K562 (cell line): Measurements from ENCODE around the gene LIPT1. TPM values are rescaled to one million over a fixed set of nuclear protein-coding genes. Genes with fewer than 3 reads are reported as not detected.

Source experiments
- ATAC-seq: fragments of 200-7000 bp; cut with Tn5 transposase; 3 replicates; pipeline ENCODE4 v1.9.1; 2020; ENCODE audit warnings: moderate library complexity
- BruUV-seq: library from RNA; stranded (reverse); fragments of 400-500 nt; replicated peaks from 2 replicates; lab custom pipeline; 2021; lab: Mats Ljungman, UMichigan
- CTCF ChIA-PET: fragments of 300-600 bp; formaldehyde crosslinking; extraction: SDS; loops from one replicate; lab custom pipeline; 2021; ENCODE audit warnings: low intra/inter-chr PET ratio; lab: Yijun Ruan, JAX
- POLR2A ChIA-PET: fragments of 300-600, 350-650 bp; sonication (Branson Sonifier 250); formaldehyde crosslinking; extraction: SDS; loops from one replicate; lab custom pipeline; 2021; ENCODE audit warnings: antibody characterized with exemption, inconsistent platforms; lab: Yijun Ruan, JAX
- DNase-seq, 4 experiments: peaks; one replicate each; pipeline versions ENCODE4 v3.0.0 to v3.0.0-alpha.2; 2011 to 2018; ENCODE audit warnings: low spot score in 3 of 4, mixed read lengths in 3 of 4; ENCODE audit errors: extremely low read depth in 1 of 4
- FAIRE-seq: peaks from 2 replicates; lab custom pipeline; 2011; peaks lifted over from hg19 to GRCh38; lab: Jason Lieb, UNC
- H2AFZ ChIP-seq: 2 replicates; pipeline ENCODE4 v1.6.0; 2011; ENCODE audit warnings: low read depth, low read length, control low read depth, inconsistent platforms
- H3K27ac ChIP-seq: fragments of 200-600 bp; 3 replicates; pipeline ENCODE4 v1.8.0; 2011; ENCODE audit warnings: low read depth, mild to moderate bottlenecking, control low read depth, inconsistent platforms, low read length, moderate library complexity, mixed read lengths; ENCODE audit errors: extremely low read depth
- H3K27me3 ChIP-seq, 2 experiments: fragments of 300-600 bp in 1 of 2; 2 replicates in 1 of 2; 3 replicates in 1 of 2; pipeline versions ENCODE4 v1.6.0 to v1.8.0; 2011; ENCODE audit warnings: inconsistent platforms in 2 of 2, low read length in 2 of 2, mild to moderate bottlenecking in 1 of 2, mixed read lengths in 1 of 2, moderate library complexity in 1 of 2; ENCODE audit not compliant: control insufficient read depth in 2 of 2, insufficient read depth in 2 of 2
- H3K36me3 ChIP-seq: fragments of 300-600 bp; 3 replicates; pipeline ENCODE4 v1.8.0; 2011; ENCODE audit warnings: mild to moderate bottlenecking, low read length, inconsistent platforms; ENCODE audit not compliant: control insufficient read depth, insufficient read depth
- H3K4me1 ChIP-seq, 2 experiments: fragments of 200-600 bp in 1 of 2; replicated peaks in 1 of 2; 2 replicates in 1 of 2; 3 replicates in 1 of 2; pipeline versions ENCODE4 v1.5.1 to v1.8.0; 2011; ENCODE audit warnings: inconsistent platforms in 2 of 2, low read length in 2 of 2, mild to moderate bottlenecking in 1 of 2, mixed read lengths in 1 of 2, moderate library complexity in 1 of 2; ENCODE audit not compliant: control insufficient read depth in 2 of 2, insufficient read depth in 2 of 2
- H3K4me2 ChIP-seq: 2 replicates; pipeline ENCODE4 v1.6.1; 2011; ENCODE audit warnings: low read length, control low read depth, inconsistent platforms, mixed read lengths; ENCODE audit not compliant: insufficient read depth
- H3K4me3 ChIP-seq: fragments of 200-600 bp; sonication (generic), shearing (Covaris generic); 2 replicates; pipeline ENCODE4 v1.5.1; 2016; ENCODE audit warnings: control low read depth, inconsistent platforms
- H3K79me2 ChIP-seq: fragments of 200-600 bp; 3 replicates; pipeline ENCODE4 v1.8.0; 2011; ENCODE audit warnings: low read length, inconsistent platforms; ENCODE audit not compliant: control insufficient read depth, insufficient read depth
- H3K9ac ChIP-seq, 2 experiments: 2 replicates each; pipeline versions ENCODE4 v1.6.0 to v1.6.1; 2011; ENCODE audit warnings: low read depth in 2 of 2, low read length in 2 of 2, control low read depth in 1 of 2, inconsistent platforms in 1 of 2, mild to moderate bottlenecking in 1 of 2, mixed read lengths in 1 of 2; ENCODE audit not compliant: insufficient read depth in 1 of 2
- H3K9me1 ChIP-seq: one replicate; pipeline ENCODE4 v1.6.0; 2011; ENCODE audit warnings: inconsistent platforms, mild to moderate bottlenecking, low read length, moderate library complexity; ENCODE audit not compliant: control insufficient read depth, insufficient read depth
- H3K9me3 ChIP-seq: replicated peaks from 2 replicates; pipeline ENCODE4 v1.5.1; 2011; ENCODE audit warnings: low read depth, low read length, inconsistent platforms; ENCODE audit not compliant: control insufficient read depth, insufficient read depth
- H4K20me1 ChIP-seq: replicated peaks from 2 replicates; pipeline ENCODE4 v1.6.1; 2011; ENCODE audit warnings: low read length, inconsistent platforms, mixed read lengths; ENCODE audit not compliant: control insufficient read depth, insufficient read depth
- NR2C1 ChIP-seq, 2 experiments: fragments of 450-650 bp; IDR thresholded peaks; 2 replicates each; pipeline ENCODE4 v1.6.1; 2017; ENCODE audit warnings: mild to moderate bottlenecking in 2 of 2, antibody characterized with exemption in 1 of 2, inconsistent platforms in 1 of 2, missing compliant biosample characterization in 1 of 2, missing genetic modification characterization in 1 of 2
- NR3C1 ChIP-seq: sonication (generic); formaldehyde crosslinking; IDR thresholded peaks from 2 replicates; pipeline ENCODE4 v1.8.1; 2022; ENCODE audit warnings: missing genetic modification reagents
- RBM22 ChIP-seq: fragments of 200-400 bp; formaldehyde crosslinking; IDR thresholded peaks from 2 replicates; pipeline ENCODE4 v1.6.1; 2018; ENCODE audit warnings: low read length, low read depth; ENCODE audit not compliant: poor library complexity, severe bottlenecking
- SAFB2 ChIP-seq: fragments of 200-400 bp; formaldehyde crosslinking; IDR thresholded peaks from 2 replicates; pipeline ENCODE4 v1.6.1; 2018; ENCODE audit warnings: borderline replicate concordance, low read length, low read depth, moderate library complexity; ENCODE audit not compliant: severe bottlenecking
- SMAD1 ChIP-seq: fragments of 150-350 bp; IDR thresholded peaks from 2 replicates; pipeline ENCODE4 v1.6.1; 2014; ENCODE audit warnings: low read length, low read depth; ENCODE audit not compliant: partially characterized antibody
- SREBF1 ChIP-seq: fragments of 150-350 bp; IDR thresholded peaks from 2 replicates; pipeline ENCODE4 v1.6.1; 2014; ENCODE audit warnings: antibody characterized with exemption, low read depth, low read length, borderline replicate concordance
- ZNF316 ChIP-seq: fragments of 450-650 bp; IDR thresholded peaks from 2 replicates; pipeline ENCODE4 v1.6.1; 2016
- WGBS: fragments of 100-300 bp; shearing (Covaris generic); methylation state at CpG from one replicate; pipeline ENCODE4 v1.1.6; 2016; ENCODE audit warnings: low coverage, mixed read lengths; ENCODE audit not compliant: insufficient coverage; ENCODE audit errors: missing lambda C conversion rate; 5-methylcytosine and 5-hydroxymethylcytosine counted together
- in situ Hi-C: fragments of 300-500 bp; cut with MboI; formaldehyde crosslinking; loops from 4 replicates; pipeline ENCODE4 v1.15.0; 2018; ENCODE audit warnings: inconsistent platforms, mixed read lengths
- intact Hi-C: fragments of 100-400 bp; cut with micrococcal nuclease; formaldehyde crosslinking; loops from 2 replicates; pipeline ENCODE4 v1.14.2; 2022
- polyA plus RNA-seq, 8 experiments: library from polyadenylated mRNA; depleted of rRNA in 4 of 8; stranded (reverse) in 5 of 8; unstranded in 3 of 8; fragments of >200 nt; fragmentation: Nextera tagmentation in 2 of 8; fragmentation: Illumina TruSeq in 1 of 8; extraction: Ambion mirVana in 2 of 8; extraction: Trizol in 1 of 8; gene quantifications; 2 replicates each; pipeline versions ENCODE4 v1.2.1 to v1.2.3, GENCODE V29; 2011 to 2014; ENCODE audit warnings: inconsistent platforms in 1 of 8, missing spikeins in 1 of 8
- total RNA-seq, 7 experiments: library from RNA; depleted of rRNA in 6 of 7; stranded (reverse); fragments of >200 nt in 6 of 7; fragmentation: Illumina TruSeq in 2 of 7; extraction: Trizol in 2 of 7; gene quantifications; 2 replicates each; pipeline versions ENCODE4 v1.2.1 to v1.2.3, GENCODE V29; 2011 to 2021; ENCODE audit warnings: low replicate concordance in 1 of 7

Gene LIPT1
- total and polyA plus RNA-seq, 9 of the 15 experiments (the other 6 are each of a cell fraction or from before 2014, with no cell fraction given) = 6.4 to 18.3 (median 11.6) TPM

DNA sequence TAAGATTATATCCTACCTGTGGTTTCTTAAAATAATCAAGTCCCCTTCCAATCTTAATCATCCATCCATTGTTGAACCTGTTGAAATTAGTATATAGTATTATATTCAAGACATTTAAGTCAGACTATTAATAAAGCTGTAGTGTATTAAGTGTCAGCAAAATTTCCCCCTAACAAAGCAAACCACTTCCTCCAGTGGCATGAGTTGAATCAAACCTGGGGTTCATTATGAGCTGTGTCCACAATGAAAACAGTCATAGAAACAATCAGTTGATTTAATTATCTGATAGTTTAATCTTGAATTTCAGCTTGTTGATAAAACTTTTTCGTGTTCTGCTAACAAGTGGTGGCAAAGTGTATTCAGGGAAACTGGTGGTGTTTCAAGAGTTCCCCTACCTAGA lies 14.8 kb downstream of the LIPT1 start (continued):
- TF ChIP-seq SREBF1 (no peak), RBM22 (no peak), NR3C1 (no peak)

GRCh38 chr2:99171377-99172140 lies 16.8 kb downstream of the LIPT1 start:
- H3K4me1 ChIP-seq = no peaks in the 10 kb centered on the region
- no peaks in the 10 kb centered on the region for H3K9me1 ChIP-seq
- H3K27ac ChIP-seq = no peak overlapping the region
- H3K9ac ChIP-seq = no peak overlapping the region
- peaks cover 52% of the 10 kb centered on the region for H3K36me3 ChIP-seq
- H4K20me1 ChIP-seq = no peaks in the 10 kb centered on the region
- TF ChIP-seq NR2C1 (IDR thresholded peaks at IDR 0.05) (no peak), NR2C1 (tag; IDR thresholded peaks at IDR 0.05) (no peak), SMAD1 (no peak), ZNF316 (peak; percentile 53), SAFB2 (no peak)
- TF ChIP-seq, all 486 proteins: peak for 1
- no peaks in the 10 kb centered on the region for H3K27me3 ChIP-seq
- 94% methylated on average over 8 of the region's 8 CpGs for WGBS
- no peak for ATAC-seq
- no TSS peak for BruUV-seq
- H2AFZ ChIP-seq = no peak overlapping the region
- H3K9me3 ChIP-seq = no peaks in the 10 kb centered on the region
- FAIRE-seq = no peak
- H3K4me3 ChIP-seq = no peak overlapping the region
- intact Hi-C loops = no loop called here
- H3K4me2 ChIP-seq = no peak overlapping the region
- ChIA-PET CTCF (no interaction called here), POLR2A (interaction anchor here (1.7 kb wide), 1 partner anchor 36 kb away, joined by 4 read pairs; no protein-coding TSS in a partner anchor)
- no peaks in the 10 kb centered on the region for H3K79me2 ChIP-seq
- DNase-seq = no peak
- in situ Hi-C loops = no loop called here
